SIG-M5 treated with dmso at 0.1 percent for 504 hours (cell line): ENCODE data around the gene GLP2R.
"Not testable (repeated sequence)": the region's sequence is repeated elsewhere in the genome, so short reads cannot be mapped to it uniquely, and the experiment has no call there.

Source experiments
- DNase-seq: peaks from one replicate; lab custom pipeline; 2025; ENCODE audit not compliant: unreplicated experiment; lab: John Stamatoyannopoulos, UW

The GLP2R gene, protein sequence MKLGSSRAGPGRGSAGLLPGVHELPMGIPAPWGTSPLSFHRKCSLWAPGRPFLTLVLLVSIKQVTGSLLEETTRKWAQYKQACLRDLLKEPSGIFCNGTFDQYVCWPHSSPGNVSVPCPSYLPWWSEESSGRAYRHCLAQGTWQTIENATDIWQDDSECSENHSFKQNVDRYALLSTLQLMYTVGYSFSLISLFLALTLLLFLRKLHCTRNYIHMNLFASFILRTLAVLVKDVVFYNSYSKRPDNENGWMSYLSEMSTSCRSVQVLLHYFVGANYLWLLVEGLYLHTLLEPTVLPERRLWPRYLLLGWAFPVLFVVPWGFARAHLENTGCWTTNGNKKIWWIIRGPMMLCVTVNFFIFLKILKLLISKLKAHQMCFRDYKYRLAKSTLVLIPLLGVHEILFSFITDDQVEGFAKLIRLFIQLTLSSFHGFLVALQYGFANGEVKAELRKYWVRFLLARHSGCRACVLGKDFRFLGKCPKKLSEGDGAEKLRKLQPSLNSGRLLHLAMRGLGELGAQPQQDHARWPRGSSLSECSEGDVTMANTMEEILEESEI

DNA sequence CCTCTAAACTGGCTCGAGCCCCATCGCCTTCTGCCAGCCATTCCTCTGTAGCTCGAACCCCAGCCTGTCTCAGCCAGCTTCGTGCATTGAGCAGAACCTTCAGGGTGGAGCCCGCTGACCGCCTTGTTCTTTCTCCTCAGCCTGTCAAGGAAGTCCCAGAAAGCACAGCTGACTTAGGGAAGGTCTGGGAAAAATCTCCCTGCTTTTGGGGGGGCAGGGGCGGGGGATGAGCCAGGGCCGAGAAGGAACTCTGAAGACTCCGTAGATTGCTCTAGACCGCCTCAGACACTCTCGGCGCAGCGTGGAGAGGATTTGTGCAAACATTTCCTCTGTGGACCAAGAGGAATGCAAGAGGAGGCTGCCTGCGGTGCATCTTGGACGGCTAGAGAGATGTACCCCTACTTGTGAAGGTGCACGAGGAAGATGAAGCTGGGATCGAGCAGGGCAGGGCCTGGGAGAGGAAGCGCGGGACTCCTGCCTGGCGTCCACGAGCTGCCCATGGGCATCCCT is at the start of gene GLP2R:
GLP2R (plus strand) TSS at position 284 of the 510 bp plus-strand sequence; CDS start at position 424, 140 bp downstream.
- no peak for DNase-seq

DNA sequence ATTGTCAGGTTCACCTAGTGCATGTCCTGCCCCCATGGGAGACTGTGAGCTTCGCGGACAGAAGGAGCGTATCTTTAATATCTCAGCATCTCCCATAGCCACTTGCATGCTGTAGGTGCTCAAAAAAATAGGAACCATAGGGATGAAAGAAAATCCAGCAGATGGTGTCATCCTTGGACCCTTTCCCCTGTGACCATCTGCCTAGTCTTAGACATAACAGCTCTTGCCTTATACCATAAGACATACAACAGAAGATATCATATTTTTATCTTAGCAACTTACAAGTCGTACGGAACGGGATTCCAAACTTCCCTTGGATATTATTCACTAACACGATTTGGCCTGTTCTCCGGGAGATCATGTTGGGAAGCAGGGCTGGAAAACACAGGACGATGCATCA is 48.8 kb upstream of the GLP2R start:
- DNase-seq, result no peak

DNA sequence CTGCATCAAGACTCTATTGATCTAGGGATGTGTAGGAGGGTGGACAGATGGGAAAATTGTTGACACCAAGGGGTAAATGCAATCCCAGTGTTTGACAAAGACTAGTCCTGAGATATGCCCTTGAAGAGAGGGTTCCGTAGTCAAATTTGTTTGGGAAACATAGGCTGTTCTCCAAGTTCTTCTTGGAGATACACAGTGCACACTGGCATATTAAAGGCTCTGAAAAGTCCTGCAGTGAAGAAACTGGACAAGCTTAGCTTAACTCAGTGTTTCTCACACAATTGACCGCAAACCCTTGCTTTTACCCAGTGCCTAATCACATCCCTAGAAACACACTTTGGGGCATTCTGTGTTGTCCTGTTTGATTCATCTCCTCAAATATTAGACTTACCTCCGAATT is 45.2 kb upstream of the GLP2R start:
- DNase-seq, result no peak

DNA sequence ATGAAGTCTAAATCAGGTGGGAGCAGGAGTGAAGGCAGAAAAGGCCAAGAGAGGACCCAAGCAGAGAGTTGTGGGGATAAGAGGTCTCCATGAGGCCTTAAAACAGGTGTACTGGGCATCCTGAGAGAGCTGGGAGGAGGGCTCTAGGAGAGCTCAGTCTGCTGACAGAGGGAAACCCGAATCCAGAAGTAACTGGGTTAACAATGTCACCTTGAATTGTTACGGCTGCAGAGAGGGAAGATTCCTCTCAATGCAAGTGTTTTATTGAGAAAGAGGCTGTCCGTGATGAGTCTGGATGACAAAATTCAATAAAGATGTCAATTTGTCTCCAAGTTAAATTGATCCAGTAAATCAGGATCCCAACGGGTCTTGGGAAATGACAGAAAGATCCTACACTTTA is 42.7 kb upstream of the GLP2R start:
- DNase-seq, result no peak

DNA sequence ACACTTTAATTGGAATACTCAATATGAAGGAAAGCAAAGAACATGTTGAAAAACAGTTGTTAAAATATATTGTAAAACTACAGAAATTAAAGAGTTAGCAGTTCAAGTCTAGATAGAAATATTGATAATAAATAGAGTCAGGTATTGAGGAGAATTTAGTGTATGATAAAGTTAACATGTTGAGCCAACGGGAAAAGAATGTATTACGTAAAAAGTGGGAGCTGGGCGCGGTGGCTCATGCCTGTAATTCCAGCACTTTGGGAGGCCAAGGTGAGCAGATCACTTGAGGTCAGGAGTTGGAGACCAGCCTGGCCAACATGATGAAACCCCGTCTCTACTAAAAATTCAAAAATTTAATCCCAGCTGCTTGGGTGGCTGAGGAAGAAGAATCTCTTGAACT is 42.3 kb upstream of the GLP2R start:
- DNase-seq, result not testable (repeated sequence)

DNA sequence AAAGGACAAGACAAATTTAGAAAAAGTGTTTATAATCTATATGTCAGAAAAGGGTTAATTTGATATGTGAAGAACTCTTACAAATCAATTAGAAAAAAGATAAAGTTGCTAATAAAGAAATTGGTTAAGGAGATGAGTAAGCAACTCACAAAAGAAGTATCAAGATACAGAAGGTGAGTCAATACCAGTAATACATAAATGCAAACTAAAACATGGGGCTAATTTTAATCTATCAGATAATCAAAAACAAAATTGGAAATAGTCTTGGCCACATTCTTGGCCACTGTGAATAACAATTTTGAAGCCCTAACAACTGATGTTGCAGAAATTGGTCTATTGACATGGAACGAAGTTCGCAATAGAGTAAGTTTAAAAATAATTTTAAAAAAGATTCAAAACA is 41.2 kb upstream of the GLP2R start:
- DNase-seq, result no peak

DNA sequence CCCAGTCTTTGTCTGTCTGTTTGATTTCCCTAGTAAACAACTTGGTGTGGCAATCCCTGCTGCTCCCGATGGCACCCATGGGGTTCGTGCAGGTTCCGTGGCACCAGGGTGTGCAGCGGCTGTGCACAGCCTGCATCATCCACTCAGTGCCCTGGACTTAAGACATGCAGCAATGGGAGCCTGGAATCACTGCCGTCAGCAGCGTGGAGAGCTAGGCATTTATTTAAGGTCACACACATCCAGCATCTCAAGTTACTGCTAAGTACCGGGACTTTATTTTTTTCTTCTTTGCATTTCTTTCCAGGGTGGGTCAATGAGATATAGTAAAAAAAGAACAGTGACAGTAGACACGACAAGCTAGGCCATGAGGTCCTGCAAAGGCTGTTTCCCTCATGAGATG is 37.1 kb upstream of the GLP2R start:
- no peak for DNase-seq

DNA sequence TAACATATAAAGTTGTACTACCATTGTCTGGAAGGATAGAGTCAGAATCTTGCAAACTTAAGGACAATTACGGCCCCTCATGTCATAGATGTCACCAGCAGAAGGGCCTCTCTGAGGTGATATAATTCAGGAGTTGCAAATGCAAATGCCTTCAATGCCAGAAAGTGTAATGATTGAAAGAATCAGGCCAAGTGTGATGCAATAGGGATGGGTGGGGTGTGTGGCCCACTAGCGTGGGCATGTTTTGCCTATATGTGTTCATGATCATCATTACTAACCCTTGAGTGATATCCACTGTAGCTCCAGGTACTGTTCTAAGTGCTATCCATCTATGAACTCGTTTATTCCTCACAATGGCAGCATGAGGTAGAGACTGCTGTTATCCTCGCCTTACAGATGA is 35.4 kb upstream of the GLP2R start:
- DNase-seq, result no peak

DNA sequence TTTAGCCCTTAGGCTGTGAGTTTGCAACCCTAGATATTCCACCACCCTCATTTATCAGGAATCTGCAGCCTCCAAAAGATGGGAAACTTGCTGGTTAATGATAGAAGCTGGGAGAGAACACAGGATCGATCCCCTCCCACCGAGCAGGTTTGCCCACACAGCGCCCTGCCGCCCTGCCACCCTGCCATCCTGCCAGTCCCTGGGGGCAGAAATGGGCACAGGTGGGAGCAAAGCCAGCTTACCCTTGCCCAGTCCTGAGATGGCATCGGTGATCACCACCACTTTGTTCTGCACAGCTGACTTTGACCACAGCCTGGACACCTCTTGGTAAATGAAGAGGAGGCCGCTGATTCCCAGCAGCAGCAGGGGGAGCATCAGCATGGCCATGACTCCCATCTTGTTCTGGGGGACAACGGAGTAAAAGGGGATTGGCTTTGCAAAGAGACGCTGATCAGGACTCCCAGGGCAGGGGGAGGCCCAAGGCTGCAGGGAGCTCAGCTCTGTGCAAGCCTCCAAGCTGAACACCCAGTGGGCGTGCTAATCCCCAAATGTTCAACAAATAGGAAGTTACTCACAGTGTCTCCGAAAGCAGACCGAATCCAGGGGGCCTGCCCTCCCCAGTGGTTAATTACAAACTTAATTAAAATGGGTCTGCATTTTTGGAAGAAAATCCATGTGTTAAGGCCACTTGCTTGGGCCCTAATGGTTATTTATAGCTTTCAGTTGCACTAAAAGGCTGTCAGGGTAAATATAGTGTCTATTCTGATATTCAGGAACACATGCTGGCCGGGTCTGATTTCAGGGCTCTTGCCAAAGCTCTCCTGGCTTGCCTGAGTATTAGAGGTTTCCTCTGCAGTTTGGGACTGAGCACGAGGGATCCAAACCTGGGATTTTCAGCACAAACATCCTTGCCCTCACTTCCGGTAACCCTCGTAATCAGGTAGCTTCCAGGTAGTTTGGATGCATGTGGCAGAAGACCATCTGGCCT is 34.5 kb upstream of the GLP2R start, which contains the start of gene DHRS7C:
DHRS7C (minus strand) TSS at position 704 of the 988 bp plus-strand sequence; CDS start at position 396, 308 bp downstream.
- DNase-seq, result no peak

DNA sequence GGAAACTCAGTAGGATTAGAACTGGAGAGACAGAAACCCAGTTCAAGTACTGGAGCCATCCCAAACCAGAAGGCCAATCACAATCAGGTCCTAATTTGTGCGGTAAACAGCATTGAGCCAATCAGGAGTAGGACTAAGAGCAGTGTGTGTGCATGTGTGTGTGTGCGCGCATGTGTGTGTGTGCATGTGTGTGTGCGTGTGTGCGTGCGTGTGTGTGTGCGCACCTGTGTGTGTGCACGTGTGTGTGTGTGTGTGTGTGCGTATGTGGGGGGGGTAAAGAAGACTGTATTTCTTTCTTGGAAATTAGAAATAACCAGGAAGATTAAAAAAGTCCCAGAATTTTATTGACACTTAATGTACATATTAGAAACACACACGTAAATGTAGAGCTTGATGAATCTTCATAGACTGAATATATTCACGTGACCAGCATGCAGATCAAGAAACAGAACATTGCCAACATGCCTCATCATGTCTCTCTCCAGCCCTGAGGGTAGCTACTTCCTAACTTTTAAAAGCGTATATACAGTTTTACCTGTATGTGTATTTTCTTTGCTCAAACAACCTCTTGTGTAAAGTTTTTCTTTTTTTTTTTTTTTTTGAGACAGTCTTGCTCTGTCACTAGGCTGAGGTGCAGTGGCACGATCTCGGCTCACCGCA is 33.4 kb upstream of the GLP2R start:
- DNase-seq, result no peak

DNA sequence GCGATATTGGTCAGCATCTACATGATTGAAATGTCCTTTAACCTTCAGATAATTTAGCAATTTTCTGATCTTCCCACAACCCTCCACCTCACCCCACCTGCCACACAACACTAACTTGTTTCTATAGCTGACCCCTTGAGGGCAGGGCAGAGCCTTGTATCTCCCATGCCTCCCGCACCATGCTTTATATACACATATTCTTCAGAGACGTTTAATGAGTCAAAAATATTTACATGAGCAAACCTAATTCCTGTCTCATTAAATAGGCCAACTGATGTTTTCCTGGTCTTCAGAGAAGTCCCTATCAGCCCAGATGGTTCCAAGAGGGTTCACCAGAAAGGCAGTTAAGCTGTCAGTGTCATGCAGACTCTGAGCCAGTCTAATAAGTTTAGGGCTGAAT is 27.7 kb upstream of the GLP2R start:
- no peak for DNase-seq

DNA sequence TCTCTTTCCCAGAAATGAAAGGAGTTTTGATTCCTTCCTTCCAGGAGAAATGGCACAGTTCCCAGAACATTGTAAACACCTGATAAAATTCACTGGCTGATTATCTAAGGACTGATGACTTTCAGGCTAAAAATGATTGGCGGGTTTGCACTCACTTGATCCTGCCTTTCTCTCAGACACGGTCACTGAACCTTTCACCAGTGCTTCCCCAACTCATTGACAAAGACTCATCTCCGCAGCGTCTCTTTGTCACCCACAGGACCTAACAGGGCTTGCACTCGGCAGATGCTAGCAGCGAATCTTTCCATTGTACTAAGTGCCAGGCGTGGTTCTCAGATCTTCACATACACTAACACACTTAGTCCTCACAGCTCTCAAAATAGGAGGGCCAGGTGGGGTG is 27.0 kb upstream of the GLP2R start:
- DNase-seq, result no peak

DNA sequence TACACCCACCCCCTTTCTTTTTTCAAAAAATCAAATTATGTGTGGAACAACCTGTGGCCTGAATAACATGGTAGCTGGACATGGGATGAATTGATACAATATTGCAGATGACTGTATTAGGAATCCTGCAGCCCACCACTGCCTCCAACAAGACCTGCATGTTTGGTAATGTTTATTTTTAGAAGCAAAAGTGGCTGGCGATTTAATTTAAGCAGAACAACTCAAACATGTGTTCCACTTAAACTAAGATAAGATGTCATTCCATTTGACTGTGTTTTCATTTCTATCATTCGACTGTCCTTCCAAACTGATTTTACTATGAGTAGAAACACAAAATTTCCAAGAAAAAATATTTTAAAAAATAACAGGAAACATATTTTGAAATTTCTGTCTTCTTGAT is 24.2 kb upstream of the GLP2R start:
- DNase-seq, result no peak

DNA sequence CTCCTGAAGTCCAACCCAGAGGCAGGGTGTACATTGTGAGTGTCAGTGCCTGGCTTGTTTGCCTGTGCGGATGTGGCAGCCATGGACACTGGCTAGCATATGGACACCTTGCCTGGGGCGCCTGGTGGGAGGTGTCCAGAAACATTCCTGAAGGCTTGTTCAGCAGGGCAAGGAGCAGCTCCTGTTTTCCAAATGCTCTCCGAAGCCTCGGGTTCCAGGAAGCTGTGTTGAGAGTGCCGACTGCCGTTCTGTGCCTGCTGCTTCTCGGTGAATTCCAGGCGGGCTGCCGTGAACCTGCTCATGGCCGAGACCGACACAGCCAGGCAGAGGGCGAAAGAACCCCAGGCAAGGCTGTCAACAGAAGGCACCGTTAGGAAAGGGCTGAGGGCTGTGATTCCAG is 23.4 kb upstream of the GLP2R start:
- DNase-seq, result peak; percentile 4

DNA sequence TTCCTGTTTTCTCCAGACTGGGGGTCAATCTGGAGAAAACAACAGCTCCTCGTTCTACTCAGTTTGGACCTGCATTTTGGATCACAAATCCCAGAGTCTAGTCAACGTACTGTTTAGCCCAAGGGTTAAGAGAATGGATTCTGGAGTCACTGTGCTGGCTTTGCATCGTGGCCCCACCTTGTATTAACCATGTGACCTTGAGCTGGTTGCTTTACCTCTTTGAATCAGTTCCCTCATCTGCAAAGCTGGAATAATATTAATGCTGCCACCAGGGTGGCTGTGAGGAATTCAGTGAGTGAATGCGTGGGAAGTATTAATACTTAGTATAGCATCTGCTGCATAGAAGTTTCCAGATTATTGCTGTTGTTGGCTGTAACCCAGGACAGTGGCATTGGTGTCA is 23.0 kb upstream of the GLP2R start:
- no peak for DNase-seq

DNA sequence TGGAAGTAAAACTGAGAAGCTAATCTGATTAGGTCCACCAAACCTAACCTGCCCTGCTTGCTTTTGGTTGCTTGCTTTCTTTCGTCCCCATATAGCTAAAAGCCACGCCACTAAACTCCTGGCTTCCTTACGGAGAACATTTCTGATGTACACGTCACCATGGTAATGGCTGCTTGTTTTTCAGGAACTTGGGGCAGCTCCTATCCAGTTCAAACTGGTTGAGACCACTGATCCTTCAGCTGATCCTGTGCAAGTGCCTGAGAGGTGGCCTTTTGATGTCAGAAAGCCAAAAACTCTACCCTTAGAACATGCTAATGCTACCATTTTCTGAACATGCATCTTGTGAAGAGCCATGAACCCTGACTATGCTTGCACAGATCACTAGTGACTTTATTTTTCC is 20.0 kb upstream of the GLP2R start:
- no peak for DNase-seq

DNA sequence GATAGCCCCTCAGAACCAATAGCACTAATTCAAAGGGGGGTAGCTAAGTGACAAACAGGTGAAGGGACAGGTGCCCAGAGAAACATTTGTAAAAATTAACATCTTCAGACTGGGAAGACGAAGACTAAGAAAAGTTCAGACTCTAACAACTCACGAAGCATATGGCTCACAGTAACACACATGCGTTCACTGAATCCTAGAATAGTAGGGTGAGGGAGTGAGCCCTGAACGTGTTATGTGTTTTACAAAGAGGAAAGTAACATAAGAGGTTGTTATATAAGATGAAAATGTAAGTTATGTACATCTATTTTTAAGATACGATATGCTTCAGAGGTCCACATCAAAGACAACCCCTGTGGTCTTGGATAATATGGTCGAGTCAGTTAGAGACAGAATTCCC is 19.0 kb upstream of the GLP2R start:
- DNase-seq, result no peak

DNA sequence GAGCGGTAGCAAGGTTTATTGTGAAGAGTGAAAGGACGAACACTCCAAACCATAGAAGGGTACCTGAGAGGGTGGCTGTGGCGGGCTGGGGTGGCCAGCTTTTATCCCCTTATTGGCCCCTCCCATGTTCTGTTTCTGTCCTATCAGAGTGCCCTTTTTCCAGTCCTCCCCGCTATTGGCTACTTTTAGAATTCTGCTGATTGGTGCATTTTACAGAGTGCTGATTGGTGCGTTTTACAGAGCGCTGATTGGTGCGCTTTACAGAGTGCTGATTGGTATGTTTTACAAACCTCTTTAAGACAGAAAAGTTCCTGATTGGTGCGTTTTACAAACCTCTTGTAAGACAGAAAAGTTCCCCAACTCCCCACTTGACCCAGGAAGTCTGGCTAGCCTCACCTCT is 16.3 kb upstream of the GLP2R start:
- no peak for DNase-seq

DNA sequence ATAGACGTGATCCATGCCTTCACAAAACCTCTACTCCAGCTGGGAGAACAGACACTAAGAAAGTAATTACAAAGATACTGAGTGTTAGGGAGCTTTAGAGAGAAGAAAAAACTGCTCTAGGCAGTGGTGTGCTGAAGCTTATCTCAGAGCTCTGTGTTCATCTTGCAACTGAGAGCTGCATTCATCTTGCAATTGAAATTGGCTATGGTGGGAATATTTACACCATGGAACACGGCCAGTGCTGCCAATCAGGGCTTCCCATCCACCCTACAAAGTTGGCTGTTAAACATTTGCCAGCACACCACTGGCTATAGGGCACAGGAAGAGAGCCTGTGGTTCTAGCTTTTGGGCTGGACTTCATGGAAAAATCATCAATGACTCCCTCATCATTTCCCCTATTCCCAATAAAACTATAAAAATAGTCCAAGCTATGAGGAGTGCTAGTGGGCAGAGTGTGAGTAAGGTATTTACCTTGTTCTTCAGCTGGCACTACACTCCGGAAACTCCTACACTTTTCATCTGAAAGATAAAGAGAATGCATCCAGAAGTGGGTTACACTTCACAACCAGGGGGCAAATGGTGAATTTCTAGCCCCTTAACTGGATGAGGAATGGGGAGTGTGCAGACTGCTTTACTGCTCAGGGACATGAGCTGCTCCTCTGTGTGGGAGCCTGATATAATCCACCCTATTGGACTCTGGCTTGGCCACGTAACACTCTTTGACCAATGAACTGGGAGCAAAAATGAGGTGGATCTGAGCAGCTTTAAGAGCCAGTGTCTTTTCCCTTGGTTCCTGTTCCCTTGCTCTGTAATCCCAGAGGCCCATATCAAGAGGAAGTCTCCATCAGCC is 15.4 kb upstream of the GLP2R start:
- DNase-seq, result no peak

DNA sequence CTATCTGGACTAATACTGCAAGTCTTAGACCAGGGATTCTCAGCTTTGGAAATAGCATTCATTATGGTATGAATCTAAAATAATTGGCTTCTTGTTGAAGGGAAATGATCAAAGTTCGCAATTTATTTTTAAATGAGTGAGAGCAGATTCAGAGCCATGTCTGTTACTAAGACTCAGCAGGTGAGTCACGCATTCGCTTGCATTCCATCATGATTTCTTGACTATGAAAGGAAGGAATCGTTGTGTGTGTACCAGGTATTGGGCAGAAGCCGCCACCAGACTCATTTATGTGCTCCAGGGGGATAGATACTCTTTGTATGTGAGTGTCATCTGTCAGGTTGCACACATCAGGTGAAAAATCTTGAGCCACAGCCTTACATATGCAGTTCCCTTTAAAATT is 14.6 kb upstream of the GLP2R start:
- no peak for DNase-seq
